HEK293T (cell line): ENCODE data around the gene PFKFB1.

Source experiments
- BHLHE40 ChIP-seq: fragments of 450-650 bp; IDR thresholded peaks from 2 replicates; pipeline ENCODE4 v1.6.1; 2016; ENCODE audit warnings: mild to moderate bottlenecking, moderate library complexity, borderline replicate concordance
- FOXK2 ChIP-seq: fragments of 450-650 bp; IDR thresholded peaks from 2 replicates; pipeline ENCODE4 v1.6.1; 2016; ENCODE audit warnings: mild to moderate bottlenecking
- FOXM1 ChIP-seq: fragments of 450-650 bp; IDR thresholded peaks from 2 replicates; pipeline ENCODE4 v1.6.1; 2017; ENCODE audit warnings: mild to moderate bottlenecking, borderline replicate concordance
- HDGF ChIP-seq: fragments of 450-650 bp; IDR thresholded peaks from 2 replicates; pipeline ENCODE4 v1.6.1; 2017; ENCODE audit warnings: antibody characterized with exemption, borderline replicate concordance
- NFRKB ChIP-seq: fragments of 450-650 bp; IDR thresholded peaks from 2 replicates; pipeline ENCODE4 v1.6.1; 2016; ENCODE audit warnings: mild to moderate bottlenecking, moderate library complexity
- SP1 ChIP-seq: fragments of 450-650 bp; IDR thresholded peaks from 2 replicates; pipeline ENCODE4 v1.6.1; 2017
- SUZ12 ChIP-seq: fragments of 450-650 bp; IDR thresholded peaks from 2 replicates; pipeline ENCODE4 v1.6.1; 2016; ENCODE audit warnings: mild to moderate bottlenecking
- TARDBP ChIP-seq: fragments of 450-650 bp; IDR thresholded peaks from 2 replicates; pipeline ENCODE4 v1.6.1; 2016

DNA sequence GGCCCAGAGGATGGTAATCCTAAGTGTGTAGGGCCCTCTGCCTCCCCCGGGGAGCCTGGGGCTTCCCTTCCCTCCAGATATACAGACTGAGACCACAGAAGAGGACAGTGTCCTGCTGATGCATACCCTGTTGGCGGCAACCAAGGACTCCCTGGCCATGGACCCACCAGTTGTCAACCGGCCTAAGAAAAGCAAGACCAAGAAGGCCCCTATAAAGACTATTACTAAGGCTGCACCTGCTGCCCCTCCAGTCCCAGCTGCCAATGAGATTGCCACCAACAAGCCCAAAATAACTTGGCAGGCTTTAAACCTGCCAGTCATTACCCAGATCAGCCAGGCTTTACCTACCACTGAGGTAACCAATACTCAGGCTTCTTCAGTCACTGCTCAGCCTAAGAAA, 71.4 kb downstream of the PFKFB1 start:
- TF ChIP-seq FOXM1 = no peak
- no peak for TF ChIP-seq TARDBP
- TF ChIP-seq NFRKB = no peak
- TF ChIP-seq SP1 = no peak
- no peak for TF ChIP-seq FOXK2
- no peak for TF ChIP-seq BHLHE40
- TF ChIP-seq HDGF = no peak
- TF ChIP-seq SUZ12 = no peak
